NCI-H226 (cell line): ENCODE results near the gene AFM.
A peak's percentile ranks its signal among the peaks of the same experiment; 100 is the strongest.
"Not testable (repeated sequence)": the region's sequence is repeated elsewhere in the genome, so short reads cannot be mapped to it uniquely, and the experiment has no call there.

Experiments used
- DNase-seq: peaks from one replicate; pipeline ENCODE4 v3.0.0-alpha.2; 2015

Gene AFM

DNA sequence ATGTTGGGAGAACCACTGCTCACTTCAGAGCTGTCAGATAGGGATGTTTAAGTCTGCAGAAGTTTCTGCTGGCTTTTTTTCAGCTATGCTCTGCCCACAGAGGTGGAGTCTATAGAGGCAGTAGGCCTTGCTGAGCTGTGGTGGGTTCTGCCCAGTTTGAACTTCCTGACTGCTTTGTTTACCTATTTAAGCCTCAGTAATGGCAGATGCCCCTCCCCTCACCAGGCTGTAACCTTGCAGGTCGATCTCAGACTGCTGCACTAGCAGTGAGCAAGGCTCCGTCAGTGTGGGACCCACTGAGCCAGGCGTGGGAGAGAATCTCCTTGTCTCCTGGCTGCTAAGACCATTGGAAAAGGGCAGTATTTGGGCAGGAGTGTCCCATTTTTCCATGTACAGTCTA is 36.8 kb downstream of the AFM start:
- no peak for DNase-seq

GRCh38 chr4:73520821-73521220 is 39.3 kb downstream of the AFM start:
- DNase-seq: peak; percentile 31

DNA sequence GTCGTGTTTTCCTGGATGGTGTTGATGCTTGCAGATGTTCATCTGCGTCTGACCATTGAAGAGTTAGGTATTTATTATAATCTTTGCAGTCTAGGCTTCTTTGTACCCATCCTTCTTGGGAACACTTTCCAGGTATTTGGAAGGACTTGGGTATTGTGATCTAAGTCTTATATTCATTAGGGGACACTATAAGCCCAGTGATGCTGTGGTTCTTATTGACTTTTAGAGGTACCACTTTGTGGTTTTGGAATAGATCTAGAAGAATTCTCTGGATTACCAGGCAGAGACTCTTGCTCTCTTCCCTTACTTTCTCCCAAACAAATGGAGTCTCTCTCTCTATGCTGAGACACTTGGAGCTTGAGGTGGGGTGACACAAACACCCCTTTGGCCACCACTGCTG is 41.6 kb downstream of the AFM start:
- no peak for DNase-seq

GRCh38 chr4:73525611-73526010 is 44.1 kb downstream of the AFM start:
- DNase-seq: no peak

GRCh38 chr4:73527196-73527595 is 45.7 kb downstream of the AFM start:
- DNase-seq: no peak

DNA sequence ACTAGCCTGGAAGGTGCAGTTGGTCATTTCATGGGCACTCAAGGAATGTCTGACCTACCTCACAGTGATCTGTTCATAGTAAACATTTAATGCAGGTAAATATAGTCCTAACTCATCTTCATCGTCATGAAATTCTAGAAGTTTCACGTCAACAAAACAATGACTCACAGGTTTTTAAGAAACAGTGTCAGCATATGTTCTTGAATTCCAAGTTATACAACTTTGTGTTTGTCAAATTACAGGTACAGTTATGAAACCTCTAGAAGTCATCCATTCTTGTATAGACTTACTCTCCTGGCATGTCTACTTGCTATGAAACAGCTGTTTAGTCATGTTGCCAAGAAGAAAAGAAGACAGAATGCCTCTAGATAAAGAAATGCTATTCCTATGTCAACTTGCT is 46.6 kb downstream of the AFM start:
- DNase-seq: no peak

- DNase-seq: no peak
These were observed 52.2 kb downstream of the AFM start for GRCh38 chr4:73533515-73534422.

- no peak for DNase-seq
These were observed 56.6 kb downstream of the AFM start for GRCh38 chr4:73538162-73538561.

DNA sequence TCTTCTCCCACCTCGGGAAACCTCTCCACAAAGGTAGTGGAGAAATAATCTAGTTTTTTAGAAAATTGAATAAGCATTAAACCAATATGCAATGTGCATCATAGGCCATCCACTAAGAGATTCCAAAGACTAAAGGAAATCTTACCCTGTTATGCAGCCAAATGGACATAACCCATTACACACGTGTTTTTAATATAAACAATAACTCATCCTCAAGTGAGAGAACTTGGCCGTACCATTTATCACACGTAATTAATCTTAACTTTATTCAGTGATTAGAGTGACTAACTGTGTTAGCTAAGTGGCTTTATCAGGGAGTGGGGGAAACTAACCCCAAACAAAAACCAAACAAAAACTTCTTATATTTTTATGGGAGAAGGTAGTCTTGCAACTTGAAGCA is 57.8 kb downstream of the AFM start:
- no peak for DNase-seq

DNA sequence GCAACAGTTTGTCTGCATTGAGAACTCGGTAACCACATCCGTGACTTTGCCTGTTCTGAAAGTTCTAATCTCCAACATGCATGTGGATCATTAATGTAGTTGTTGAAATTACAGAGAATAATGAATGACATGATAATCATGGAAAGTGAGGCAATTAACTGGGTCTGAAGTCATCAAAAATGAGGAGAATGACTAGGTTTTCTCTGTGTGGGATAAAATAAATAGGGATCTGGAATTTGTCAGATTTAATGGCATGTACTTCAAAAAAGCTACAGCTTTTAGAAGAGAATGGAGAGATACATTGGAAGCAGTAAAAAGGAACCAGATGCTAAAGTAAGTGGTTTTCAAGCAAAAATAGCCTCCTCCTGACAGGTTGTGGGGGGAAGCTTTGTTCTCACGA is 59.3 kb downstream of the AFM start:
- no peak for DNase-seq

- DNase-seq: no peak
These were observed 59.7 kb downstream of the AFM start for GRCh38 chr4:73541251-73541650.

- DNase-seq: no peak
These were observed 63.1 kb downstream of the AFM start for GRCh38 chr4:73544620-73545019.

GRCh38 chr4:73550865-73551264 is 69.3 kb downstream of the AFM start:
- not testable (repeated sequence) for DNase-seq
